ENCODE measurements around the gene HTR5A. TPM values are rescaled to one million over a fixed set of nuclear protein-coding genes. Genes with fewer than 3 reads are reported as not detected.

The HTR5A gene
- total RNA-seq, 2 experiments from 2014 or later = not detected

DNA sequence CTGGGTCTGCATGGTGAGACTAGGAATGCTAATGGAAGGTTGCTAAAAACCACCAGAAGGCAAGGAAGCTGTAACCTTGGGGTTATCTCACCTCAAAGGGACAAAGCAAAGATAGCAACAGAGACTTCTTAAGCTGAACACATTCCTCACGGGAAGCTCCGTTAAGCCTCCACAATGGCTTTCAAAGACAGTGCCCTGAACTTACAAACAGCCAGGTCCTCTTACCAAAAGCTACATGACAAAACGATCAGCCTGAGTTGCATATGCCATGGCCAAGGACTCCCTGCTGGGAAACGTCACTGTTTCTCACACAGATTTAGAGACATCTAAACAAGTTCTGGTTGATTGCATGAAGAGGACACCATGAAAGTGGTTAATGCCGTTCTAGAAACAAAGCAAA is 52.7 kb downstream of the HTR5A start:
- intact Hi-C loops (cut with micrococcal nuclease) = no loop called here
- Mint-ChIP-seq H3K4me3 (no peak overlapping the region), H3K27ac (no peak overlapping the region), H3K4me1 (ENCODE audit: low read depth) (no peaks in the 10 kb centered on the region), H3K27me3 (peaks cover 6% of the 10 kb centered on the region), H3K9me3 (peaks cover 6% of the 10 kb centered on the region), H3K36me3 (ENCODE audit: low read depth) (no peaks in the 10 kb centered on the region)
- ChIA-PET POLR2A (no interaction called here), CTCF (no interaction called here)
- ATAC-seq (no peak), DNase-seq (no peak)
- TF ChIP-seq, protein P1, sequence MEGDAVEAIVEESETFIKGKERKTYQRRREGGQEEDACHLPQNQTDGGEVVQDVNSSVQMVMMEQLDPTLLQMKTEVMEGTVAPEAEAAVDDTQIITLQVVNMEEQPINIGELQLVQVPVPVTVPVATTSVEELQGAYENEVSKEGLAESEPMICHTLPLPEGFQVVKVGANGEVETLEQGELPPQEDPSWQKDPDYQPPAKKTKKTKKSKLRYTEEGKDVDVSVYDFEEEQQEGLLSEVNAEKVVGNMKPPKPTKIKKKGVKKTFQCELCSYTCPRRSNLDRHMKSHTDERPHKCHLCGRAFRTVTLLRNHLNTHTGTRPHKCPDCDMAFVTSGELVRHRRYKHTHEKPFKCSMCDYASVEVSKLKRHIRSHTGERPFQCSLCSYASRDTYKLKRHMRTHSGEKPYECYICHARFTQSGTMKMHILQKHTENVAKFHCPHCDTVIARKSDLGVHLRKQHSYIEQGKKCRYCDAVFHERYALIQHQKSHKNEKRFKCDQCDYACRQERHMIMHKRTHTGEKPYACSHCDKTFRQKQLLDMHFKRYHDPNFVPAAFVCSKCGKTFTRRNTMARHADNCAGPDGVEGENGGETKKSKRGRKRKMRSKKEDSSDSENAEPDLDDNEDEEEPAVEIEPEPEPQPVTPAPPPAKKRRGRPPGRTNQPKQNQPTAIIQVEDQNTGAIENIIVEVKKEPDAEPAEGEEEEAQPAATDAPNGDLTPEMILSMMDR (IDR thresholded peaks at IDR 0.05) = no peak

DNA sequence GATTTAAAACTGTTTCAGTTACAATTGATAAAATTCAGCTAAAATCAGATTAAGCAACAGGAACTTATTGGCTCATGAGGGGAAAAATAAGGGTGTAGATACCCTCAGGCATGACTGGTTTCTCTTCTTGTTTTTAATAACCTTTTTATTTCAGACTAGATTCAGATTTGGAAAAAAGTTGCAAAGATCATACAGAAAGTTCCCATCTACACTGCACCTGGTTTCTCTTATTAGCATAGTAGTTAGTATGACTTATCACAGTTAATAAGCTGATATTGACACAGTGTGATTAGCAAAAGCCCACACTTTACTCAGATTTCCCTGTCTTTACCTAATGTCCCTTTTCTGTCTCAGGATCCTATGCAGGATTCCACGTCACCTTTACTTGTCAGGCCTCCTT is 53.3 kb downstream of the HTR5A start:
- H3K4me3 Mint-ChIP-seq = no peak overlapping the region
- DNase-seq (no peak), ATAC-seq (no peak)
- H3K9me3 Mint-ChIP-seq = peaks cover 6% of the 10 kb centered on the region
- intact Hi-C loops (cut with micrococcal nuclease) = no loop called here
- ChIA-PET POLR2A (no interaction called here), CTCF (no interaction called here)
- no peak overlapping the region for H3K27ac Mint-ChIP-seq
- no peaks in the 10 kb centered on the region for H3K36me3 Mint-ChIP-seq (ENCODE audit: low read depth)
- H3K27me3 Mint-ChIP-seq = peaks cover 6% of the 10 kb centered on the region
- no peaks in the 10 kb centered on the region for H3K4me1 Mint-ChIP-seq (ENCODE audit: low read depth)
- TF ChIP-seq, protein P1 (IDR thresholded peaks at IDR 0.05) = no peak

DNA sequence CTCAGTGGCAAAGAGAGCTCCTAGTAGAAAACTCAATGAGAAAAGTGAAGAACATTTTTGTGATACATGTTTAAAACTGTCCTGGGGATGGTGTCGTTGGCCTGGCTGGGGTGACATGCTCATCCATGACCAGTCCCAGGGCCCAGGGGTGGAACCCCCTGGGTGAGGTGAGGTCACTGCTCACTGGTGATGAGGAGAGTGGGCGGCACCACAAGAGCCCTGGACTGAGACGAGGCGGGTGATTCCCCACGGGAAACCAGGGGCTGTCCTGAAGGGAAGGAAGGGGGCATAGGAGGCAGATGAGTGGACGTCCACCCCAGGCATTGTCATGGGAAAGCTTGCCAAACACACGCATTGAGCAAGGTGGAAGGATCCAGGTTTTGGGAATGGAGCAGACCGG is 54.6 kb downstream of the HTR5A start:
- no peak for DNase-seq
- TF ChIP-seq, protein P1 (IDR thresholded peaks at IDR 0.05) = no peak
- Mint-ChIP-seq H3K36me3 (ENCODE audit: low read depth) (no peaks in the 10 kb centered on the region), H3K27me3 (peaks cover 6% of the 10 kb centered on the region), H3K9me3 (peaks cover 6% of the 10 kb centered on the region), H3K4me1 (ENCODE audit: low read depth) (no peaks in the 10 kb centered on the region), H3K27ac (no peak overlapping the region), H3K4me3 (no peak overlapping the region)
- ATAC-seq = no peak
- ChIA-PET POLR2A (no interaction called here), CTCF (no interaction called here)
- intact Hi-C loops (cut with micrococcal nuclease) = no loop called here

DNA sequence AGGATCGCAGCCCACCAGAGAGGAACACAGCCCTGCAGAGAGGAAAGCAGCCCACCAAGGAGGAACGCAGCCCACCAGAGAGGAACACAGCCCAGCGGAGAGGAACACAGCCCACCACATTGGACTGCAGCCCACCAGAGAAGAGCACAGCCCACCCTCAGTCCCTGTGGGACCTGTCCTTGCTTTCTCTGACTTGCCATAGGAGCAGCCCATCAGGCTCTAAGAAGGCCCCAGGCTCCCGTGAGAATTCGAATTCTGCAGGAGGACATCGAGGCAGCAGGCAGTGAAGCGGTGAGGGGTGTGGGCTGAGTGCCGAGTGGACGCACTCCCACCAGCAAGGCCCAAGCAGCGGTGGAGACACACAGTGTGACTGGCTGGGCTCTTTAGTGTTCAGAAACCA is 59.1 kb downstream of the HTR5A start:
- peaks cover 6% of the 10 kb centered on the region for H3K27me3 Mint-ChIP-seq

DNA sequence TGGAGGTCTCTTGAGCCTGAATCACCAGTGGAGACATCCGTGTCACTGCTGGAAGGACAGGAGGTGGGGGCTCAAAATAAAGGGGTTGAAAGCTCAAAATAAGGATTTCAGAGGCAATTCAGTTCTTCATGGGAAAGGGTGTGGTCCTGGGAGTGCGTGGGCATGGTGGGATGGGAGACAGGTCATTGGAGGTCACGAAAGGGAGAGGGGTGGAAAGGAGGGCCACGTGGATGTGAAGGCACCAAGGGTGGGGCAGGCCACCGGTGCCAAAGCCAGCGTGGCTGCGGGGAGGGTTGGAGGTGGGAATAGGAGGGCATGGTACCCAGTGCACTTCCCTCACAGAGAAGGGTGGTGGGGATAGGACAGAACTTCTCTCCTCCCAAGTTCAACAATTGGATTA is 59.7 kb downstream of the HTR5A start:
- DNase-seq = no peak
- intact Hi-C loops (cut with micrococcal nuclease) = no loop called here
- Mint-ChIP-seq H3K9me3 (no peaks in the 10 kb centered on the region), H3K27me3 (peaks cover 4% of the 10 kb centered on the region), H3K4me1 (ENCODE audit: low read depth) (no peaks in the 10 kb centered on the region), H3K27ac (no peak overlapping the region), H3K36me3 (ENCODE audit: low read depth) (no peaks in the 10 kb centered on the region), H3K4me3 (no peak overlapping the region)
- POLR2A ChIA-PET = no interaction called here
- CTCF ChIA-PET = no interaction called here
- TF ChIP-seq, protein P1 (IDR thresholded peaks at IDR 0.05) = no peak
- ATAC-seq = no peak

More for the DNA sequence above, 59.1 kb downstream of the HTR5A start:
- Mint-ChIP-seq H3K4me3 (no peak overlapping the region), H3K27ac (no peak overlapping the region), H3K4me1 (ENCODE audit: low read depth) (no peaks in the 10 kb centered on the region), H3K9me3 (no peaks in the 10 kb centered on the region), H3K36me3 (ENCODE audit: low read depth) (no peaks in the 10 kb centered on the region)
- no peak for DNase-seq
- CTCF ChIA-PET = no interaction called here
- TF ChIP-seq, protein P1 (IDR thresholded peaks at IDR 0.05) = no peak
- no peak for ATAC-seq
- intact Hi-C loops (cut with micrococcal nuclease) = no loop called here
- POLR2A ChIA-PET = no interaction called here
